GM21367 (cell line): ENCODE measurements around the gene POM121C.
"Not testable (repeated sequence)": the region's sequence is repeated elsewhere in the genome, so short reads cannot be mapped to it uniquely, and the experiment has no call there.

Experiments used
- ATAC-seq: cut with Tn5 transposase; IDR thresholded peaks from one replicate; pipeline ENCODE4 v1.9.1; 2021; ENCODE audit not compliant: unreplicated experiment

Gene POM121C

DNA sequence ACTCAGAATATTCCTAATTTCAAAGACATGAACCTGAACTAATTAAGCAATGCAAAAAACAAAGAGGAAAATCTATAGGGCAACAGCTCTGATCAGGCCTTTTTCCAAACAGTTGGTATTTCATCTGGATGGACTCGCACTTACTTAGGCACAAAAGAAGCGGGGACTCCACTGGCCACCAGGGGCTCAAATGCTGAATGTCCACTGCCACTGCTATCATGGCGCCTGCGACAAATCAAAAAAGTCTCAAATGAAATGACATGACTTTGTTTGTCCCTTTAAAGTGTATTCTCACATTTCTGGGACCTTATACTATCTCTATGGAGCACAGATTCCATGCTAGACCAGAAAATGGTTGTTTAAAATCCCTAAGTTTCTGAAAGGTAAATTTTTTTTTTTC, 47.1 kb downstream of the POM121C start:
- ATAC-seq: not testable (repeated sequence)

DNA sequence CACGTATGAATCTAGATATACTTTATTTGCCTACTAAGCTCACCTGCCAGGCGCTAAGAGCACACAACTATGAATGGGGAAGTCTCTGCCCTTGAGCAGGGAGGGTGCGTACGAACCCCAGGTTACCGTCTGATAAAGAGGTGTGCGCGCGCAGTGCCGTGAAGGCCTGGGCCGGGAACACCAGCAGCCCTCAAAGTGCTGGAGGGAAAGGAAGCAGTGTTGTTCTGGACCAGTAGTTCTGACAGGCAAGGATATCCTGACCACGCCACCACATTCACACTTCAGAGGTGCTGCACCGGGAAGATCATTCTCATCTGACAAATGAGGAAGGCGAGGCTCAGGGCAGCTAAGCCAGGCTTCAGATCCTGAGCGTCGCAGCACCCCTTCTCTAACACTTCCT, 62.6 kb downstream of the POM121C start:
- ATAC-seq: not testable (repeated sequence)

DNA sequence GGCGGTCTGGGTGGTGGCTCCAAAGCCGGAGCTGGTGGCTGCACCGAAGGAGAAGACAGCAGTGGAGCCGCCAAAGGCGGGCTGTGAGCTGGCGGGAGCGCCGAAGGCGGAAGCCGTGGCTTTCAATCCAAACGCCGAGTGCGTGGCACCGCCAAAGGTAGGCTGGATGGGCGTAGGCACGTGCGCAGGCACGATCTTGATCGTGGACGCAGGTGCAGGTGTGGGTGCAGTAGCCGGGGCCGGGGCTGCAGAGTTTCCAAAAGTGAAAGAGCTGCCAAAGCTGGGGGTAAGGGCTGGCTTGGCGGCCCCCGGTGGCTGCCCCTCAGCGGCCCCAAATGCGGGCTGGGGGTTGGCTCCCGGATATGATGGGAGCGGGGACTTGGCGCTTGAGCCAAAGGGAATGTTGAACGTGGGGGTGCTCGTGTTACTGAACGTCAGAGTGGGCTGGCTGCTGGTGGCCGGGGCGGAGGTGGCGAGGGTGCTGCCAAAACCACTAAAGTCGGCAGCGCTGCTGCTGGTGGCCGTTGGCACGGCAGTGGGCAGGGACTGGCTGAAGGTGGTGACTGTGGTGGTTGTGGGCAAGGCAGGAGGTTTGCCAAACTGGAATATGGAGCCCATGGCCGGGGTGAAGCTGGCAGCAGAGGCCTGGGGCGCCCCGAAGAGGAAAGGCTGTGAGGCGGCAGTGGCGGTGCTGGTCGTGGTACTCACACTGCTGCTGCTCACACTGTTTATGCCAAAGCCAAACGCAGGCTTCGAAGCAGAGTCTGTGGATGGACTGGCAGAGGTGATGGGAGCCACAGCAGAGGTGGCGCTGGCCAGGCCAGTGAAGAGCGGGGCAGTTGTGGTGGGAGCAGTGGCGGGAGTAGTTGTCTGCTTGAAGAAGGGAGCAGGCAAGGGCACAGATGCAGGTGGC, 64.0 kb downstream of the POM121C start:
- ATAC-seq: not testable (repeated sequence)

DNA sequence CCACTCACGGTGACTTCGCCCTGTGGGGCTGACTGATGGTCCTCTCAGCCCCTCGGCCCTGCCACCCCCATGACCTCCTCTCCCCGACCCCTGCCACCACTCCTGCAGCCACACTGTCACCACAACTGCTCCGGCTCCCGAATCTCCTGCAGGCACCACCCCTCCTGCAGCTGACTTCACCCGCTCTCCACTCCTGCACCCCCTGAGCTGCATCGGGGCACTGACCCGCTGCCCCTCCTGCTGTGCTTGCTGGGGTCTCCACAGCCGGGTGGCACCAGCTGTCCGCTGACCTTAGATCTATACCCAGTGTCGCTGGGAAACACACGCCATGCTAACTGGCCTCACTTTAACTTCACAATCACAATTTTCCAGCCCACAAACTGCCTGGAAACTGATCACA, 65.9 kb downstream of the POM121C start:
- ATAC-seq: not testable (repeated sequence)

DNA sequence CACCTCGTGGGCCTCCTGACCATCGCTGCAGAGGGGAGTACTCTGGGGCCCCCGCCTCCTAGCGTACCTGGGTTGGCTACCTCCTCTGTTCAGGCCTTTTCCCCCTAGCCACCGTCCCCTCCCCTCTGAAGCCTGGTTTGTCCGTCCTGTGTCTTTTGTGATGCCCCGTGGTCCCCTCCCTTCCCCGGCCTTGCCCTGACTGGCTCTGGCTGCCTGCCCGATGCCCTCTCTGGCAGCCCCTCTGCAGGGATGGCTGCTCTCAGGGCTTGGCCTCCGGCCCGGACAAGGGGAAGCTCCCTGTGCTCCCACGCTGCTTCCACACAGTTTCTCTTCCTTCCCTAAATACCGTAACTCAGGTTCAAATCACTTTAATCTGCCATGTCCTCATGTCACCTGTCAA, 66.4 kb downstream of the POM121C start:
- ATAC-seq: not testable (repeated sequence)

DNA sequence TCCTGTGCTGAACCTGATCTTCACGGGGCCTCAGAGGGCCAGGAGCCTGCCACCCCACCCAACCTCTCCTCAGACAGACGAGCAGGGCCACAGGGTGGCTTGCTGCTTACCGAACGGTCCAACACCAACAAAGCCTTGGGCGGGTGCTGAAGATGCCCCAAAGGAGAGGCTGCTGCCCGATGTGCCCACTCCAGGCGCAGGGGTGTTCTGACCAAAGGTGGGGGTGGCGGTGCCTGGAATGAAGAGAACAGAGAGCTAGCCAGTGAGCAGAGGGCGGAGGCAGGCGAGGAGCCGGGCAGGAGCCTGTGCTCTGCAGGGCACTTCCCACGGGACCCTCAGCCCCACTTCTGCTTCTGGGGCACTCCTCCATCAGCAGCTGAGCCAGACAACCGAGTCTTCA, 66.9 kb downstream of the POM121C start:
- not testable (repeated sequence) for ATAC-seq

DNA sequence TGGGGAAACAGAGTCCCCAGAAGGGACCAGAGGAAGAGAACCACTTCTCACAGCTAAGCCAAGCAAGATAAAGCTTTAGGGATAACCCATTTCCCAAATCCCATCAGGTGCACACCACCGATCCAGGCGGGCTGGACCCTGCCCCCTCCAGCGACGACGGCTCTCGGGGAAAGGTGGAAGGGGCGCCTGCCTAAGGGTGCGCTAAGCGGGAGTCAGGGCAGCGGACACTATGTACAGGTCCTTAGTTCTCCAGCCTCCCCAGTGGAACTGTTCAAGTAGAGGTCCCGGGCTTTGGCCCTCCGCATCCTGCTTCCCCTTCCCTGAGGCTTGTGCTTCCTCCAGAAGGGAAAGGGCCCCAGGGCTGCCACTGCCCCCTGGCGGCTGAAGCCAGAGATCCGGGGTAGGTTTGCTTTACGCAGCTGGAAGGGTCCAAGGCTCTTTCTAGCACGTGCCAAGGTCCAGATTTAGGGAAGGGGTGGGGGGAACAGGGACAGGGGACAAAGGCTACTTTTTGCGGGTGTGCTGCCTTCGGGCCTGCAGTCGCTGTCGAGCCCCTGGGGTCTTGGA, 67.7 kb downstream of the POM121C start:
- not testable (repeated sequence) for ATAC-seq

DNA sequence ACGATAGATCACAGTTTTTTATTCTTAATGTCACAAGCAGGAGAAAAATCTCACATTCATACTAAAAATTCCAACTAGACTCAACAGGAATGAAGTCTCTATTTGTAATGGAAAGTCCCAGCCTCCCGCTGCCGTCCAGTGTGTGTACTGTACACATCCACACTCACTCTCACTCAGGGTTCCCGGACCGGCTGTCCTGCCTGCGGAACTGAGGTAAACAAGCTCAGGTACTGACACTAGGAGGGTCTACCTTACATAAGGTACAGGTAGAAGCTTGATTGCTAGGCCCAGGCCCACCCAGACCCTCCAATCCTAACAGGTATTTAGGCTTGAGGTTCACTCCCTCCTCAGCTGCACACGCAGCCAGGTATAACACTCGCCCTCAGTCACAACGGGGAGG, 69.3 kb downstream of the POM121C start:
- not testable (repeated sequence) for ATAC-seq

DNA sequence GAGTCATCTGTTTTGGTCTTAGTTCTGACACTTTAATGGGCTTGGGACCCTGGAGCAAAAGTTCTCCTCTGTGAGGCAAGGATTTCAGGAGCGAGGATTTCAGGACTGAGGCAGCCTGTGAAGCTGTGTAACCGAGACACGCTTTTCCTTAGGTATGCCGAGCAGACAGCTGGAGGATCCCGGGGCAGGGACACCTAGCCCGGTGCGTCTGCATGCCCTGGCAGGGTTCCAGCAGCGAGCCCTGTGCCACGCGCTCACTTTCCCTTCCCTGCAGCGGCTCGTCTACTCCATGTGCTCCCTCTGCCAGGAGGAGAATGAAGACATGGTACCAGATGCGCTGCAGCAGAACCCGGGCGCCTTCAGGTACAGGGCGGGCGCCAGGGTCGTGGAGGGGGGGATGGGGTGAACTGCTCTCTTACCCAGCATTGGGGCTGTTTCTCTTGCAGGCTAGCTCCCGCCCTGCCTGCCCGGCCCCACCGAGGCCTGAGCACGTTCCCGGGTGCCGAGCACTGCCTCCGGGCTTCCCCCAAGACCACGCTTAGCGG, 70.2 kb downstream of the POM121C start:
- ATAC-seq: not testable (repeated sequence)

DNA sequence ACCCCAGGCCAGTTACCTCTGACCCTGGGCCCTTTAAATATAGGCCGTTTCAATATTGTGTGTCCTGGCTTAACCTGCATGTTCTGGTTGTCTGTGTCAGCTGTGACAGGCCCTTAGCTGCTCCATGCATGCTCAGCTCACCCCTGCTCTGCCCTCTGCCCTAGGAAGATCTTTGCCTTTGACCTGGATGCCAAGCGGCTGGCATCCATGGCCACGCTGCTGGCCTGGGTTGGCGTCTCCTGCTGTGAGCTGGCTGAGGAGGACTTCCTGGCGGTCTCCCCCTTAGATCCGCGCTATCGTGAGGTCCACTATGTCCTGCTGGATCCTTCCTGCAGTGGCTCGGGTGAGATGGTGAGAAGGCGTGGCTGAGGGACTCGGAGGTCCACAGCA, 70.7 kb downstream of the POM121C start:
- not testable (repeated sequence) for ATAC-seq

DNA sequence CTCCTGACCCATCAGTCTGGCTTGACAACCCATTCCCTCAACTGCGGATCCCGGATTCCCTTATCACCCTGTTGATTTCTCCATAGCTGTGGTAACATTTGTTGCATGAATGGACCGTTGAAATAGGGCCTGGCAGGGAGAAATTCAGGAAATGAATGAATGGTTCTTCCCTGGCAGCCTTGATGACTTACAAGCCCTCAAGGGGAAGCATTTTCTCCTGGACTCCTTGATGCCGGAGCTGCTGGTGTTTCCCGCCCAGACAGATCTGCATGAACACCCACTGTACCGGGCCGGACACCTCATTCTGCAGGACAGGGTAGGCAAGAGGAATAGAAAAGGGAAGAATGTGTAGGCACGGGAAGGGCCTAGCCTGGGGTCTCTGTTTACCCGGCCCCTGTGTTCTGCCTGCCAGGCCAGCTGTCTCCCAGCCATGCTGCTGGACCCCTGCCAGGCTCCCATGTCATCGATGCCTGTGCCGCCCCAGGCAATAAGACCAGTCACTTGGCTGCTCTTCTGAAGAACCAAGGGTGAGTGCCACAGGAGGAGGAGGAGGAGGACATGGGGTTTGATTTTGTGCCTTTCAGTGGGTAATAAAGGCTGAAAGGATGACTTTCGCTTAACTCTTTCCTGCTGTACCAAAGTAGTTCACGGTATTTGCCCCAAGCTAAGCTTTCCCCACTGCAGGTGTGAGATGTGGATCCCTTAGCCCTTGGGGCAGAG, 71.2 kb downstream of the POM121C start:
- not testable (repeated sequence) for ATAC-seq

DNA sequence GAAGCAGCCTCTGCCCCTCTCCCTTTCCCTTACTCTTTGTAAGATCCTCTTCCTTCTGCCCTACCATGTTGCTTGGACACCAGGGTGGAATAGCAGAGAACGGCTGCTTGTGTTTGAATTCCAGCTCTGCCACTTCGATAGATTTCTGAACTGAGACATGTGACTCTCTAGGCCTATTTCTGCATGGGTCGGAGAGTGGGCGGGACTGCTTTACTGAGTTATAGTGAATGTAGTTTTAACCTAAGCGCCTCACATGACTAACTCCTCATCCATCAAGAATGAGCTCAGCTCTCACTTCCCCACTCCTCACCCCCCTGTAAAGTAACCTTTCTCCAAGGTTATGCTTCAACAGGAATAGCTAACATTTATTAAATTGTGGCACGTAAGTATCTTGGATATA, 71.9 kb downstream of the POM121C start:
- not testable (repeated sequence) for ATAC-seq

DNA sequence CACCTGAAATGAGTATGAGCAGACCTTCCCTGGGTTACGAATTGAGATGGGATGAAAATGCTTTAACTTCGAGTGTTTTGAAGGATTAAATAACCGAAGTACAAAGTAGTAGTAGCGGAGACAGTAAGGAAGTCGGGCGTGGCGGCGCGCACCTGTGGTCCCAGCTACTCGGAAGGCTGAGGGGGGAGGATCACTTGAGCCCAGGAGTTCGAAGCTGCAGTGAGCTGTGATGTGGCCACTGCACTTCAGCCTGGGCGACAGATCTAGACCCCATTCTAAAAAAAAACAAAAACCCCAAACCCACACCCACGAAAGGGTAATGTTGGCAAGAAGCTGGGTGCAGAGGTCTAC, 75.3 kb downstream of the POM121C start:
- not testable (repeated sequence) for ATAC-seq

DNA sequence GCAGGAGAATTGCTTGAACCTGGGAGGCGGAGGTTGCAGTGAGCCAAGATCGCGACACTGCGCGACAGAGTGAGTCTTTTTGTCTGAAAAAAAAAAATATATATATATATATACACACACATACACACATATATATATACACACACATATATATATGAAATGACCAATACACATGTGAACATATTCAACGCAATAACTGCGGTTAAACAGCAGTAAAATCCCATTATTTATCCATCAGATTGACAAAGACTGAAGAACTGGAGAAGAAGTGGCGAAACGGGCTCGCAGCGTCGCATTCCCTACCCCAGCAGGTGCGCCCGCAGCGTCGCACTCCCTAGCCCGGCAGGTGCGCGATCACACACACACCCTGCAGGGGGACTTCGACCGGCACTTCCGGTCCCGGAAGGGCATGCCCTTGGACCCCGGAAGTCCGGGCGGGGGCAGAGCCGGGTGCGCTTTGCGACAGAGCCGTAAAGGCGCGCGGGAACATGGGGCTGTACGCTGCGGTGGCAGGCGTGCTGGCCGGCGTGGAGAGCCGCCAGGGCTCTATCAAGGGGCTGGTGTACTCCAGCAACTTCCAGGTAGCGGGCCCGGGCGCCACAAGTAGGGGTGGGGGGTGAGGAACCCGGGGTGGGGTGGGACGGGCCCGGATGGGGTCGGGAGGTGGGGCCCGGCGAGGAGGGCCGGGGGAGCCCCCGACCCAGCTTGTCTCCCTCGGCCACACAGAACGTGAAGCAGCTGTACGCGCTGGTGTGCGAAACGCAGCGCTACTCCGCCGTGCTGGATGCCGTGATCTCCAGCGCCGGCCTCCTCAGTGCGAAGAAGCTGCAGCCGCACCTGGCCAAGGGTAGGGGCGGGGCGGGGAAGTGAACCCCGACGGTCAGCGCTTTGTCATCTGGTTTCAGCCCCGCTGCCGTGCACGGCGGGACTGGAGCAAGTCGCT, 75.9 kb downstream of the POM121C start:
- ATAC-seq: peak; percentile 83

DNA sequence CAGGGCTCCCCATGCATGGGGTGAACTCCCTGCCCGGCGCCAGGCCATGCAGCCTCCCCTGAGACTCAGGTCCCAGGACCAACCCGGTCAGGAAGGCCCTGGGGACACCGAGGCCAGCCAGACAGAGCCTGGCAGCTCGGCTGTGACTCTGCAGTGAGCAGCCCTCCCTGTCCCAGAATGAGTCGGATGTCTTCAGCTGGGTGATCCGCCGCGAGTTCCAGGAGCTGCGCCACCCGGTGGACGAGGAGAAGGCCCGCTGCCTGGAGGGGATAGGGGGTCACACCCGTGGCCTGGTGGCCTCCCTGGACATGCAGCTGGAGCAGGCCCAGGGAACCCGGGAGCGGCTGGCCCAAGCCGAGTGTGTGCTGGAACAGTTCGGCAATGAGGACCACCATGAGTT, 81.4 kb downstream of the POM121C start:
- not testable (repeated sequence) for ATAC-seq

DNA sequence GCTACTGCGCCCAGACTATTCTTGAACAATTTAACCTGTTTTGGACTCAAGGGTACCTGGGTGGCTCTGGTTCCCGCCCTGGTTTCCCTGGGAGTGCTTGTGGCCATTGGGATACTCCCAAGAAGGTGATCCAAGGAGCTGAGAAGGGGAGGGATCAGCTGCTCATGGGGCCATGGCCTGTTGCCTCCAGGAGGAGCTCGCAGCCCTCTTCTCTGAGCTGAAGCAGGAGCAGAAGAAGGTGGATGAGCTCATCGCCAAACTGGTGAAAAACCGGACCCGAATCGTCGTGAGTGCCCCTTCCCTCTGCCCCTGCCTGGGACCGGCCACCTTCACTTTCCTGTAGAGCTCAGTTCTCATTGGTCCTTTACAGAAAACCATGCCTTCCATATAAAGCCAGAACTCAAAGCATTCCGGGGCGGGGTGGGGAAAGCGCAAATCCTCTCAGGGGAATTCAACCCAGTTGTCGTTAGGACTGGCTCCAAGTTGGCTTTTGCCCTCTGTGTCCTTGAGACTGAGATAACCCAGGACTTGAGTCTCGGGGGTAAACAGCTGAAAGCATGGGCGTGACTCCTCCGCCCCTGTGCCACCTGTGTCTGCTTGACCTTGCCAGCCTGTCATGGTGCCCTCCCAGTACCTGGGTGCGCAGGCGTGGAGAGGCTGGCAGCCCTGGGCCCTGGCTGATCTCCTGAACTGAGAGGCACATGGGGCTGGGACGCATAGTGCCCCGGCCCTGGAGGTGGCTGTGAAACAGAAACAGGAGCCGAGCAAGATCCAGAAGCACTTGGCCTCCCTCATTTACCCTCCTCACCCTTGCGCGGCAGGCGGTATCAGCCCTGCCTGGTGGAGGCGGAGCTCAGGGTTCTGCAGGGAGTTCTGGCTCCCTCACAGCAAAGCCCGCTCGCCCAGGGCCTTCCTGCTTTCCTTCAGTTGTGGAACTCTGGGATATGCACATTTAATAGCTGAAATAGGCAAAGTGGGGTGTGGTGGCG, 82.3 kb downstream of the POM121C start:
- not testable (repeated sequence) for ATAC-seq

DNA sequence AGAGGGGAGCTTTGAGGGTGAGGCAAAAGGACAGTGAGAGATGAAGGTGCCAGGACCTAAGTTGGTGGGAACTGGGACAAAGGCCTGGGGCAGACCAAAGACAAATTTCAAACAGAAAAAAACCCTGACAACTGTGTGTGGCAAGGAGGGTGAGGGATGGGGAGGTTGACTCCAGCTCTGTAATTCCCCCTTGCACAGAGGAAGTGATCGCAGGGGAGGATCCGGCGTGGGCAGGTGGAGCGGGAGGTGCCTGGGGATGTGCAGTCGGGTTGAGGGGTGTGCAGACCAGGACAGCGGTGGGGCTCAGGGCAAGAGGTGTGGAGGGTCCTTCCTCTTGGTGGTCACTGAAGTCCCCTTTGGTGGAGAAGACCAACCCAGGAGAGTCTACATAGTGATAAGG, 85.5 kb downstream of the POM121C start:
- ATAC-seq: not testable (repeated sequence)

DNA sequence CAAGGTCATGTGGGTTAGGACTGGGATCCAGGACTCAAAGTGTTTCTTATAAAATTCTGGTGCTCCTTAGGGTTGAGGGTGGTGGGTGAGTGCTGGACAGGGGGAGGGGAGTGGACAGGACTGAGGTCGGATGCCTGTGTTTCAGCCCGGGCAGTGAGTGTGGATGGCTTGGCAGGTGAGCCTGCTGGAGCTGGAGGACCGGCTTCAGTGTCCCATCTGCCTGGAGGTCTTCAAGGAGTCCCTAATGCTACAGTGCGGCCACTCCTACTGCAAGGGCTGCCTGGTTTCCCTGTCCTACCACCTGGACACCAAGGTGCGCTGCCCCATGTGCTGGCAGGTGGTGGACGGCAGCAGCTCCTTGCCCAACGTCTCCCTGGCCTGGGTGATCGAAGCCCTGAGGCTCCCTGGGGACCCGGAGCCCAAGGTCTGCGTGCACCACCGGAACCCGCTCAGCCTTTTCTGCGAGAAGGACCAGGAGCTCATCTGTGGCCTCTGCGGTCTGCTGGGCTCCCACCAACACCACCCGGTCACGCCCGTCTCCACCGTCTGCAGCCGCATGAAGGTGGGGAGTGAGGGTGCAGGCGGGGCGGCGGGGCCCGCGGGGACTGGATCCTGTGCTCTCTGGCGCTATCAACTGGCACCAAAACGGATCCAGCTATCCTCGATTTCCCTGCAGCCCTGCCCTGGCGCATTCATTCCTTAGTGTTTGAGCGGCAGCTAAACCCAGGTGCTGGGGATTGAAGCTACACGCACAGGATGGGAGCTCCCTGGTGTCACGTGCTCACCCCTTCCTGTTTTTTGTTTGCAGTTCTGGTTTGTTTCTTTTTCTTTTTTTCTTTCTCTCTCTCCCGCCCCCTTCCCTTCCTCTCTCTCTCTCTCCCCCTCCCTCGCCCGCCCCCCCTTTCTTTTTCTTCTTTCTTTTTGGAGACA, 87.1 kb downstream of the POM121C start:
- ATAC-seq: not testable (repeated sequence)
